NOMO-1 (cell line): ENCODE measurements around the gene ACIN1.

Experiments used
- DNase-seq, 2 experiments: peaks; one replicate each; lab custom pipeline; 2025; ENCODE audit not compliant: unreplicated experiment in 2 of 2; lab: John Stamatoyannopoulos, UW

The ACIN1 gene

GRCh38 chr14:23062002-23062401, 32.9 kb downstream of the ACIN1 start:
- no peak for DNase-seq

DNA sequence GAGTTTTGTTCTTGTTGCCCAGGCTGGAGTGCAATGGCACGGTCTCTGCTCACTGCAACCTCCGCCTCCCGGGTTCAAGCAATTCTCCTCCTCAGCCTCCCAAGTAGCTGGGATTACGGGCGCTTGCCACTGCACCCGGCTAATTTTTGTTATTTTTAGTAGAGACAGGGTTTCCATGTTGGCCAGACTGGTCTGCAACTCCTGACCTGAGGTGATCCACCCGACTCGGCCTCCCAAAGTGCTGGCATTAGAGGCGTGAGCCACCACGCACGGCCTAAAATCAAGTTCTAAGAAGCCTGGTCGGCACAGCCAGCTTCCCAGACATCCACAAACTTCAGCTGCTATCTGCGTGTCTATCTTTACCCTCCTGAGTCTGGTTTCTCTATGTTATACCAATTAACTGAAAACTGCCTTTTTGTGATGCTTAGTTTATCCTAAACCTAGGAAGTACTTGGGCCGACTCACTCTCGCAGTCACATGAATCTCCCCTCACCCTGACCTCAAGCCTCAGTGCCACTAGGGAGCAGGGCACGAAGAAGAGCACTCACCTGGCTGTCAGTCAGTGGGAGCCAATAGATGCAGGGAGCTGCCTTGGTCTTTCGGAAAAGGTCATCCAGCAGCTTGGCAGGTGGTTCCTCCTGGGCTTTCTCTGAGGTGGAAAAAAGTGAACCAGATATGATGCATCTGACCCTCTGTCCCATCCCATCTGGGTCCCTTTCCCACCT, 34.2 kb downstream of the ACIN1 start:
- no peak for DNase-seq

GRCh38 chr14:23058654-23059504, 36.1 kb downstream of the ACIN1 start:
- no peak for DNase-seq

DNA sequence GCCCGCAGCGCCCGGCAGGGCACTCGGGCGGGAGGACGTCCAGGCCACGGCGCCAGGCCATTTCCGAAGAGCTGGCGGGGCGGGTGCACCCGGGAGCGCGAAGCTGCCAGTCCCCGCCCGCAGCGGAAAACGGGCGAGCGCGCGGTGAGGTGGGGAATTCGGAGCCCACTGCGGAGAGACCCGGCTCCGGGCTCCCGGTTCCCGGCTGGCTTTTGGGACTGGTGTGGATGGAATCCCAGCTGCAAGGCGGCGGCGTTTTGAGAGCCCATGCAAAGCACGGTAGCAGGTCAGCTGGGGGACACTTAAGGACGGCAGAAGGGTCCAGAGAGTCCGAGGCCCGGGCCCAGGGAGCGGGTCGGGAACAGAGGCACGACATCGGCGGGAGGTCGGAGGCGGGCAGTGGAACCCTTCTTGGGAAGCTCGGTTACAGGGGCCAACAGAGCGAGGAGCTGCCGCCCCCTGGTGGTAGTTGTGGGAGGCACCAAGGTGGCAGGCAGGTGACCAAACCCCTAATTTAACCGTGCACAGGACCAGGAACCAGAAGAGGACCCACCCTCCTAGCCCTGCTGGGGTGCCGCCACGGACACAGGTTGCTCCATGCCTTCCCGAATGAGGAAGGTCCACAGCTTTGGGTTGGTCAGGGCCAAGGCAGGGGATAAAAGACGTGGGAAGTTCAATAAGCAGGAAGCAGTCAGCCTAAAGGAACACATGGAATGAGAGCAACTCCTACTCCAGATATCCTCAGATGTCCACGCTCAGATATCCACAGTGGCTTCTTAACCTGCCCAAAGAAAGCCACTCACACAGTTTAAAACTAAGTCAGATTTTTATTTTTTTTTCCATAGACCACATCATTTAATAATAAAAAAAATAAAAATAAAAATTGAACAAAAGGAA, 36.9 kb downstream of the ACIN1 start:
- DNase-seq, result no peak

DNA sequence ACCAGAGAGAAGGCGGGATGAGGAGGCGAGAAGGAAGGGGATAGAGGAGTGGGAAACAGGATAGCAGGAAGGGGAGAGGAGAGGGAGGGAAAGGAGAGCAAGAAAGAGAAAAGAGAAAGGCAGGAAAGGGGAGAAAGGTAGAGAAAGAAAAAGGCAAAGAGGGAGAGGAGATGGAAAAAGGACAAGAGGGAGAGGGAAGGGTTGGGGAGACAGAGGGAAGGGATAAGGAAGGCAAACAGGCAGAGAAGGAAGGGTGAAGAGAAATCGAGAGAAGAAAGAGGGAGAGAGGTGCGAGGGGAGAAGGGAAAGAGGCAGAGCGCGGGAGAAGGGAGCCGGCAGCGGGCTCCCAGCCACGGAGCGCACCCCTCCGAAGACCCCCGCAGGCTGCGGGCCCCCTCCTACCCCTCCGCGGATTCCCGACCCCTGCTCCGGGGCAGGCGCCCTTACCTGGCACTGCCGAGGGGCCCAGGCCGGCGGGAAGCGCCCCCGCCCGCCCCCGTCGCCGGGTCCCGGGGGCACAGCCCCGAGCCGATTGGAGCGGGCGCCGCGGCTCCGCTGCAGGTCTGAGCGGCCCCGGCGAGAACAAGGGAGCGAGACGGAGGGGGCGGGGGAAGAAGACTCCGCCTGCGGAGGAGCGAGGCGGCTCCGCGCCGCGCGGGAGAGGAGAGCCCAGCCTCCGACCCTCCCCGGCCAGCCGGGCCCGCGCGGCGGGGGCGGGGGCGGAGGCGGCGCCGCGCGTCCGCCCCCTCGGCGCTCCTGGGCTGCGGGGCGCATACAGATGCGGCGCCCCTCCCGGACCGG, 37.8 kb downstream of the ACIN1 start, which contains the start of gene CDH24:
Gene CDH24 (minus strand): TSS at position 565 of the 801 bp plus-strand sequence. CDS start 1,787 bp downstream, outside the sequence.
- no peak for DNase-seq

GRCh38 chr14:23056145-23056955, 38.6 kb downstream of the ACIN1 start:
- DNase-seq, result no peak

GRCh38 chr14:23055621-23056144, 39.3 kb downstream of the ACIN1 start:
- DNase-seq, result no peak

DNA sequence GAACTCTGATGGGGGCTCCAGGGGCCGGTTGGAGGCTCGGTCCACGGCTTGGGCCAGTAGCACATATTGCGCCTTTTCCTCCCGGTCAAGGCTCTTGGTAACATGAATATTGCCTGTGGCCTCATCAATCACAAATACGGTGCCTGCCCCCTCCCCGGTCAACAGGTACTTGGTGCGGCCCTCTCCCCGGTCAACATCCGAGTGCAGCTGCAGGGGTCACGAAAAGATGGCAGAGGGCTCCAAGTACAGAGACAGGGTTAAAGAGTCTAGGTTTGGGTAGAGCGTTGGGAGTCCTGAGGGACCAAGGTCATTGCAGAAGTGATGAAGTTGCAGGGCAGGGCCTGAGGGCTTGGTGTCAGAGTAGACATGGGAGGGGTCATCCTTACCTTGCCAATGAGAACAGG, 39.8 kb downstream of the ACIN1 start:
- no peak for DNase-seq

DNA sequence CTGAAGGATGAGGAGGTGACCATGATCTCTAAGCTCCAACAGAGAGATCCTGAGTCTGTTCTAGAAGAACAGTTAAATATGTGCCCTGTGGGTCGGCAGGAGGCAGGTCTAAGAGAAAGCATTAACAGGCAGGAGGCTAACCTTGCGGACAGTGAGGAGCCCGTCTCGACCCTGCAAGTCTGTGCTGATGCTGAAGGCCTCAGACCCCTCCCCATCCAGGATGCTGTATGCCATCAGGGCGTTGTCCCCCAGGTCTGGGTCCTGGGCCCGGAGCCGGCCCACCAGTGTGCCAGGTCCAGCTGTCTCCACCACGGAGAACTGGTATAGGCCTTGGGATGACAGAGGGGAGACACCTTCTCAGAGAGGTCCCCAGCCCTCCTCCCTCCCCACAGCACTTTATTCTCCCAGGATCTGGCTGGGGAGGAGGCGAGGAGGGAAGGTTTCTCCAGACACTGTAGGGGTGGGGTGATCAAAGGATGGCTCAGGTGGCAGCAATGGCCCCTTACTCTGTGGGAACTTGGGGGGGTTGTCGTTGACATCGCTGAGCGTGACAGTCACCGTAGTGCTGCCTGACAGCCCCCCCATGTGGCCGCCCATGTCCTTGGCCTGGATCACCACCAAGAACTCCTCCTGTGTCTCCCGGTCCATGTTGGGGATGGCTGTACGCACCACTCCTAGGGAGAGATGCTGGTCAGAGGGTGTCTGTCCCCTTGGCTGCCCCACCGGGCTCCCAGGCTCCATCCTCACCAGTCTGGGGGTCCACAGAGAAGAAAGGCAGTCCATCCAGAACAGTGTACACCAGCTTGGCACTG, 40.7 kb downstream of the ACIN1 start:
- DNase-seq, result no peak

DNA sequence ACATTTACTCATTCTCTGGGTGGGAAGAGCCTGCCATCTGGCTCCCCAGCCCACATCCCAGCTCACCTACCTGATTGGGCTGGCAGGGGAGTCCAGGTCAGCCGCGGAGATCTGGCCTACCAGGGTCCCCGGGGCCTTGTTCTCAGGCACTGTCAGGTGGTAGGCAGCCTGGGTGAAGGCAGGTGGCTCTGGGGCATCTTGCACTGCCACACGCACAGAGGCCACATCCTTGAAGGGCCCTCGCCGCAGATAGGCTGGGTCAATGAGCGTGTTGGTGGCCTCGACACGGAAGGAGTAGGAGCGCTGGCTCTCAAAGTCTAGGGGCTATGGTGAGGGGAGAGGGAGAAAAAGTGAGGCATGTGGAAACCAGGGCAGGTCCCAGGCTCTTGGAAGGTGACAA, 41.5 kb downstream of the ACIN1 start:
- DNase-seq, result no peak

- DNase-seq, result no peak
Measured at GRCh38 chr14:23052671-23053070, 42.3 kb downstream of the ACIN1 start.

GRCh38 chr14:23052182-23052623, 42.7 kb downstream of the ACIN1 start:
- no peak for DNase-seq

- DNase-seq, result no peak
Measured at GRCh38 chr14:23051141-23052057, 43.5 kb downstream of the ACIN1 start.

DNA sequence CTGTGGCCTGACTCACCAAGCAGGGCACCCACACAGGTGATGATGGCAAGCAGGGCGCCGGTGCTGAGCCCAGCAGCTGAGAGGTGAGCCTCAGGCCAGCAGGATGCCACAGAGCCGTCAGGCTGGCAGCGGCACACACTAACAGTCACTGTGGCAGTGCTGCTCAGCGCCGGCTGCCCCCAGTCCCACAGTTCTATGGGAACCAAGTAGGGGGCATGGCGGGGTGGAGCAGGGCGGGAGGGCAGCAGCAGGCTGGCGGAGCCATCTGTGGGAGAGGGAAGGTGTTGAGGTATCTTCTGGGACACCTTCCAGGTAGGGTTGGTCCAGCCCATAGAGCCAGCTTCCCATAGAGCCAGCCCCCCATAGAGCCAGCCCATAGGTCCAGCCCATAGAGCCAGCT, 45.9 kb downstream of the ACIN1 start:
- no peak for DNase-seq

- no peak for DNase-seq
Measured at GRCh38 chr14:23047751-23048693, 46.9 kb downstream of the ACIN1 start.

DNA sequence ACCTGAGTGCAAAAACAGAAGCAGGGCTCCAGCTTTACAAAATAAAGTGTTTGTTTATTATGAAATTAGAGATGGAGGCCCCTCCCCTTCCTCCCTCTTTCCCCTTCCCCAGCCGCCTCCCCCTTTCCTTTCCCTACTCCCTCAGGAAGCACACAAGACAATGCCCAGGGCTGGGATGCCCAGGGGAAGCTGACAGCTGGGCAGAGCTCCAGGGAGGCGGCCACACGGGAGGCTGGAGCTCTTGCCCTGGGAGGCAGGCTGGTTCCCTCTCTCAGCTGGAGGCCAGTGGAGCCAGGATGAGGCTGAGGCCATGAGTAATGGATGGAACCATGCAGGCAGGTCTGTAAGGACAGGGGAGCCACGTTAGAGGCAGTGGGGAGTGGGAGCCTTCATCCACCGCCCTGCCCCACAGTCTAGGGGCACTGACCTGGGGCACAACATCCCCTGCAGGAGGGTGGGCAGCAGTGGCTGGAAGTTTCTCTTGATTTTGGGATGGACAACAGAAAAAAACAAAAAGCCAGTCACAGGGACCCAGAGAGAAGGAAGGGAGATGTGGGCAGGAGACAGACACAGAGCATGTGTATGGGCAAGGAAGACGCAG, 47.8 kb downstream of the ACIN1 start:
- DNase-seq, result no peak
